Keratinocyte (primary cell): ENCODE results near the gene PTP4A2. TPM values are rescaled to one million over a fixed set of nuclear protein-coding genes. Genes with fewer than 3 reads are reported as not detected.

ENCODE experiments used
- DNase-seq: peaks from one replicate; pipeline ENCODE4 v3.0.0-alpha.2; 2011; ENCODE audit warnings: low read depth, missing footprints, low spot score
- FAIRE-seq: peaks from 2 replicates; lab custom pipeline; 2011; peaks lifted over from hg19 to GRCh38; lab: Jason Lieb, UNC
- H2AFZ ChIP-seq: 2 replicates; pipeline ENCODE4 v1.6.0; 2012; ENCODE audit warnings: low read length, control low read depth, inconsistent platforms; ENCODE audit not compliant: control insufficient read depth
- H3K27ac ChIP-seq: 2 replicates; pipeline ENCODE4 v1.5.1; 2011; ENCODE audit warnings: low read length; ENCODE audit not compliant: control insufficient read depth, insufficient read depth
- H3K27me3 ChIP-seq: 3 replicates; pipeline ENCODE4 v1.6.0; 2011; ENCODE audit warnings: low read length; ENCODE audit not compliant: control insufficient read depth, insufficient read depth; ENCODE audit errors: extremely low read depth
- H3K36me3 ChIP-seq, 2 experiments: 2 replicates in 1 of 2; 3 replicates in 1 of 2; pipeline ENCODE4 v1.5.1; 2011; ENCODE audit warnings: low read length in 2 of 2, mild to moderate bottlenecking in 1 of 2; ENCODE audit not compliant: control insufficient read depth in 2 of 2, insufficient read depth in 2 of 2; ENCODE audit errors: extremely low read depth in 1 of 2
- H3K4me1 ChIP-seq: 3 replicates; pipeline ENCODE4 v1.5.1; 2011; ENCODE audit warnings: low read length; ENCODE audit not compliant: control insufficient read depth, insufficient read depth; ENCODE audit errors: extremely low read depth
- H3K4me2 ChIP-seq: 3 replicates; pipeline ENCODE4 v1.6.0; 2011; ENCODE audit warnings: low read depth, low read length; ENCODE audit not compliant: control insufficient read depth, insufficient read depth; ENCODE audit errors: extremely low read depth
- H3K4me3 ChIP-seq, 3 experiments: fragments of 200-600 bp in 1 of 3; sonication (generic) in 1 of 3; 2 replicates in 2 of 3; 3 replicates in 1 of 3; pipeline ENCODE4 v1.5.1; 2011 to 2016; ENCODE audit warnings: low read length in 3 of 3, mild to moderate bottlenecking in 3 of 3, control low read depth in 2 of 3, inconsistent platforms in 1 of 3, low read depth in 1 of 3, mixed read lengths in 1 of 3, mixed run types in 1 of 3, moderate library complexity in 1 of 3; ENCODE audit not compliant: control insufficient read depth in 2 of 3, insufficient read depth in 2 of 3; ENCODE audit errors: extremely low read depth in 1 of 3
- H3K79me2 ChIP-seq: 2 replicates; pipeline ENCODE4 v1.6.0; 2012; ENCODE audit warnings: low read length; ENCODE audit not compliant: control insufficient read depth, insufficient read depth
- H3K9ac ChIP-seq: 3 replicates; pipeline ENCODE4 v1.6.0; 2011; ENCODE audit warnings: low read length; ENCODE audit not compliant: control insufficient read depth, insufficient read depth; ENCODE audit errors: extremely low read depth
- H3K9me1 ChIP-seq: 3 replicates; pipeline ENCODE4 v1.6.0; 2011; ENCODE audit warnings: low read length; ENCODE audit not compliant: control insufficient read depth, insufficient read depth; ENCODE audit errors: extremely low read depth
- H3K9me3 ChIP-seq: 2 replicates; pipeline ENCODE4 v1.5.1; 2012; ENCODE audit warnings: low read depth, low read length; ENCODE audit not compliant: control insufficient read depth
- H4K20me1 ChIP-seq: 3 replicates; pipeline ENCODE4 v1.6.0; 2011; ENCODE audit warnings: low read length; ENCODE audit not compliant: control insufficient read depth, insufficient read depth; ENCODE audit errors: extremely low read depth
- EZH2 ChIP-seq: IDR thresholded peaks from one replicate; pipeline ENCODE4 v1.6.1; 2012; ENCODE audit warnings: inconsistent platforms, mild to moderate bottlenecking, low read length, moderate library complexity
- dilution Hi-C: fragments of 300-500 bp; cut with MboI; formaldehyde crosslinking; loops from one replicate; pipeline ENCODE4 v1.7.0; 2020; ENCODE audit warnings: low sequenced_read_pairs; ENCODE audit not compliant: extremely low pct_ligation_motif_present
- polyA plus RNA-seq, 5 experiments: library from polyadenylated mRNA; depleted of rRNA in 3 of 5; stranded (reverse) in 3 of 5; stranded (forward) in 1 of 5; unstranded in 1 of 5; fragments of >200 nt; gene quantifications; 1 replicate in 1 of 5; 2 replicates in 3 of 5; 3 replicates in 1 of 5; pipeline versions ENCODE4 v1.2.1 to v1.2.3, GENCODE V29; 2011 to 2012; ENCODE audit warnings: missing spikeins in 2 of 5, low read depth in 1 of 5, low replicate concordance in 1 of 5
- TF ChIP-seq, protein P1 (sequence below), 3 experiments: IDR thresholded peaks in 1 of 3; conservative IDR thresholded peaks in 1 of 3; optimal IDR thresholded peaks in 1 of 3; 2 replicates in 2 of 3; 3 replicates in 1 of 3; pipeline versions ENCODE3 to v1.5.1; 2011; ENCODE audit warnings: low read length in 3 of 3, mild to moderate bottlenecking in 3 of 3, moderate library complexity in 2 of 3, control low read depth in 1 of 3, inconsistent platforms in 1 of 3; ENCODE audit not compliant: insufficient read depth in 2 of 3; ENCODE audit errors: extremely low read depth in 1 of 3

The PTP4A2 gene
- polyA plus RNA-seq, 1 donor (not counting 4 experiments of a cell fraction or from before 2014, with no cell fraction given) = 368 TPM

DNA sequence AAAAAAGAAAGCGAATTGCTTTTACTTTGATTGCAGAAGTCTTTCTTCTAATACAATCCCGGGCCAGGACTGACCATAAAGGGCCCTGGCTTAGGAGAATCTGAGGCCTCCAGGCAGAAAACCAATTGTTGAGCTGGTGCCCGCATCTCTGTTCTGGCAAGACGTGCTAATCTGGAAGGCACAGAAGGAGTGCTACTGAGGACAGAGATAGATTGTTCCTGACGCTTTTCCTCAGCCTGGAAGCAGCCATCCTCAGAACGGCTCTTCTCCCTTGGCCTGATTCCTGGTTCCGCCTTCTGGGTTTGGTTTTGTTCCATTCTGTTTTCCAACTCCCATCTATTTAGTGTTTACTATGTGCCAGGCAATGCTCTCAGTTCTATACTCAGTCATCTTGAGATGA lies 77.6 kb downstream of the PTP4A2 start:
- Histone ChIP-seq H3K4me3 (no peak overlapping the region), H3K79me2 (no peaks in the 10 kb centered on the region), H3K27ac (no peak overlapping the region), H3K9me3 (no peaks in the 10 kb centered on the region), H2AFZ (no peak overlapping the region), H3K27me3 (no peaks in the 10 kb centered on the region), H4K20me1 (no peaks in the 10 kb centered on the region), H3K4me1 (no peaks in the 10 kb centered on the region), H3K9ac (no peak overlapping the region), H3K4me2 (no peak overlapping the region), H3K9me1 (no peaks in the 10 kb centered on the region), H3K36me3 (no peaks in the 10 kb centered on the region)
- TF ChIP-seq EZH2 = no peak
- TF ChIP-seq, protein P1, sequence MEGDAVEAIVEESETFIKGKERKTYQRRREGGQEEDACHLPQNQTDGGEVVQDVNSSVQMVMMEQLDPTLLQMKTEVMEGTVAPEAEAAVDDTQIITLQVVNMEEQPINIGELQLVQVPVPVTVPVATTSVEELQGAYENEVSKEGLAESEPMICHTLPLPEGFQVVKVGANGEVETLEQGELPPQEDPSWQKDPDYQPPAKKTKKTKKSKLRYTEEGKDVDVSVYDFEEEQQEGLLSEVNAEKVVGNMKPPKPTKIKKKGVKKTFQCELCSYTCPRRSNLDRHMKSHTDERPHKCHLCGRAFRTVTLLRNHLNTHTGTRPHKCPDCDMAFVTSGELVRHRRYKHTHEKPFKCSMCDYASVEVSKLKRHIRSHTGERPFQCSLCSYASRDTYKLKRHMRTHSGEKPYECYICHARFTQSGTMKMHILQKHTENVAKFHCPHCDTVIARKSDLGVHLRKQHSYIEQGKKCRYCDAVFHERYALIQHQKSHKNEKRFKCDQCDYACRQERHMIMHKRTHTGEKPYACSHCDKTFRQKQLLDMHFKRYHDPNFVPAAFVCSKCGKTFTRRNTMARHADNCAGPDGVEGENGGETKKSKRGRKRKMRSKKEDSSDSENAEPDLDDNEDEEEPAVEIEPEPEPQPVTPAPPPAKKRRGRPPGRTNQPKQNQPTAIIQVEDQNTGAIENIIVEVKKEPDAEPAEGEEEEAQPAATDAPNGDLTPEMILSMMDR (optimal IDR thresholded peaks at IDR 0.05 in 1 of 3, IDR thresholded peaks at IDR 0.05 in 1 of 3, conservative IDR thresholded peaks at IDR 0.05 in 1 of 3; ENCODE audit: extremely low read depth in 1 of 3, insufficient read depth in 2 of 3, low read length in 3 of 3) = no peak
- dilution Hi-C loops = no loop called here
- DNase-seq = no peak
- FAIRE-seq = no peak

DNA sequence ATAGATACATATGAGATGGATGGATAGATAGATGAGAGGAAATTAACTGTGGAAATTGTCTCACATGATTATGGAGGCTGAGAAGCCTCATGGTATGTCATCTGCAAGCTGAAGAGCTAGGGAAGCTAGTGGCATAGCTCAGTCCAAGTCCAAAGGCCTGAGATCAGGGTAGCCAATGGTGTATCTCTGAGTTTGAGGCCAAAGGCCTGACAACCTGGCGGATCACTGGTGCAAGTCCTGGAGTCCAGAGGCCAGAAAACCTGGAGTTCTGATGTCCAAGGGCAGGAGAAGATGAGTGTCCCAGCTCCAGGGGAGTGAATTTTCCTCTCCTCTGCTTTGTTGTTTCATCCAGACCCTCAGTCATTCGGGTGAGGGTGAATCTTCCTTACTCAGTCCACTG lies 78.4 kb downstream of the PTP4A2 start:
- no peaks in the 10 kb centered on the region for H3K9me1 ChIP-seq
- no peak overlapping the region for H3K9ac ChIP-seq
- no peaks in the 10 kb centered on the region for H3K79me2 ChIP-seq
- H3K9me3 ChIP-seq = no peaks in the 10 kb centered on the region
- no peak overlapping the region for H3K4me2 ChIP-seq
- dilution Hi-C loops = no loop called here
- TF ChIP-seq, protein P1 (optimal IDR thresholded peaks at IDR 0.05 in 1 of 3, IDR thresholded peaks at IDR 0.05 in 1 of 3, conservative IDR thresholded peaks at IDR 0.05 in 1 of 3; ENCODE audit: extremely low read depth in 1 of 3, insufficient read depth in 2 of 3, low read length in 3 of 3) = no peak
- TF ChIP-seq EZH2 = no peak
- H2AFZ ChIP-seq = no peak overlapping the region
- H3K27ac ChIP-seq = no peak overlapping the region
- no peaks in the 10 kb centered on the region for H4K20me1 ChIP-seq
- H3K4me3 ChIP-seq = no peak overlapping the region
- no peaks in the 10 kb centered on the region for H3K36me3 ChIP-seq
- no peak for FAIRE-seq
- H3K27me3 ChIP-seq = no peaks in the 10 kb centered on the region
- no peak for DNase-seq
- H3K4me1 ChIP-seq = no peaks in the 10 kb centered on the region
